K562 (cell line): ENCODE measurements around the gene WDR18. TPM values are rescaled to one million over a fixed set of nuclear protein-coding genes. Genes with fewer than 3 reads are reported as not detected.

Source experiments
- CBFA2T2 ChIP-seq: fragments of 450-650 bp; conservative IDR thresholded peaks from 2 replicates; pipeline ENCODE4 v1.6.1; 2017; ENCODE audit warnings: mild to moderate bottlenecking
- CBX1 ChIP-seq: sonication (generic); IDR thresholded peaks from 2 replicates; pipeline ENCODE4 v1.6.1; 2016; ENCODE audit warnings: antibody characterized with exemption, low read depth, mild to moderate bottlenecking
- FIP1L1 ChIP-seq: fragments of 200-400 bp; formaldehyde crosslinking; IDR thresholded peaks from 2 replicates; pipeline ENCODE4 v1.6.1; 2018; ENCODE audit warnings: mild to moderate bottlenecking, low read depth, low read length; ENCODE audit not compliant: poor library complexity, severe bottlenecking
- KLF16 ChIP-seq: IDR thresholded peaks from 2 replicates; pipeline ENCODE4 v1.6.1; 2016; ENCODE audit warnings: antibody characterized with exemption
- RNF219 ChIP-seq: fragments of 250-450 bp; sonication (Bioruptor Pico); IDR thresholded peaks from 2 replicates; pipeline ENCODE4 v1.5.0; 2022; ENCODE audit warnings: mild to moderate bottlenecking
- STAG1 ChIP-seq: sonication (generic); formaldehyde crosslinking; IDR thresholded peaks from 2 replicates; pipeline ENCODE4 v1.5.0; 2020; ENCODE audit warnings: missing genetic modification reagents, borderline replicate concordance
- ZBTB12 ChIP-seq: fragments of 250-450 bp; sonication (Bioruptor Pico); IDR thresholded peaks from 2 replicates; pipeline ENCODE4 v1.4.0; 2020
- ZBTB7A ChIP-seq: IDR thresholded peaks from 2 replicates; pipeline ENCODE4 v1.6.1; 2011; ENCODE audit warnings: low read depth, mild to moderate bottlenecking, low read length, moderate library complexity, borderline replicate concordance; ENCODE audit not compliant: control insufficient read depth
- ZFPM2 ChIP-seq: fragments of 250-450 bp; sonication (Bioruptor Pico); IDR thresholded peaks from 2 replicates; pipeline ENCODE4 v1.5.1; 2022; ENCODE audit warnings: mild to moderate bottlenecking
- ZKSCAN8 ChIP-seq: fragments of 200-800 bp; sonication (Bioruptor generic); IDR thresholded peaks from 2 replicates; pipeline ENCODE4 v1.6.1; 2016; ENCODE audit warnings: missing genetic modification characterization, missing compliant biosample characterization
- polyA plus RNA-seq, 8 experiments: library from polyadenylated mRNA; depleted of rRNA in 4 of 8; stranded (reverse) in 5 of 8; unstranded in 3 of 8; fragments of >200 nt; fragmentation: Nextera tagmentation in 2 of 8; fragmentation: Illumina TruSeq in 1 of 8; extraction: Ambion mirVana in 2 of 8; extraction: Trizol in 1 of 8; gene quantifications; 2 replicates each; pipeline versions ENCODE4 v1.2.1 to v1.2.3, GENCODE V29; 2011 to 2014; ENCODE audit warnings: inconsistent platforms in 1 of 8, missing spikeins in 1 of 8
- total RNA-seq, 7 experiments: library from RNA; depleted of rRNA in 6 of 7; stranded (reverse); fragments of >200 nt in 6 of 7; fragmentation: Illumina TruSeq in 2 of 7; extraction: Trizol in 2 of 7; gene quantifications; 2 replicates each; pipeline versions ENCODE4 v1.2.1 to v1.2.3, GENCODE V29; 2011 to 2021; ENCODE audit warnings: low replicate concordance in 1 of 7
- TF ChIP-seq, protein P1 (sequence below): fragments of 450-650 bp; IDR thresholded peaks from 2 replicates; pipeline ENCODE4 v1.6.1; 2018; ENCODE audit not compliant: partially characterized antibody
- TF ChIP-seq, protein P2 (sequence below): fragments of 450-650 bp; formaldehyde crosslinking; IDR thresholded peaks from 2 replicates; pipeline ENCODE4 v1.4.0; 2022; ENCODE audit warnings: mild to moderate bottlenecking, moderate library complexity
- TF ChIP-seq, protein P3 (sequence below), 3 experiments: fragments of 200-800 bp in 1 of 3; sonication (Bioruptor generic) in 1 of 3; sonication (generic) in 1 of 3; formaldehyde crosslinking in 1 of 3; IDR thresholded peaks; 2 replicates each; pipeline versions ENCODE4 v1.6.1 to v1.8.0; 2016 to 2022; ENCODE audit warnings: mild to moderate bottlenecking in 2 of 3, missing compliant biosample characterization in 2 of 3, missing genetic modification characterization in 2 of 3, missing genetic modification reagents in 1 of 3

The WDR18 gene
- total and polyA plus RNA-seq, 9 of the 15 experiments (the other 6 are each of a cell fraction or from before 2014, with no cell fraction given) = 0.65 to 181 (median 30.1) TPM

DNA sequence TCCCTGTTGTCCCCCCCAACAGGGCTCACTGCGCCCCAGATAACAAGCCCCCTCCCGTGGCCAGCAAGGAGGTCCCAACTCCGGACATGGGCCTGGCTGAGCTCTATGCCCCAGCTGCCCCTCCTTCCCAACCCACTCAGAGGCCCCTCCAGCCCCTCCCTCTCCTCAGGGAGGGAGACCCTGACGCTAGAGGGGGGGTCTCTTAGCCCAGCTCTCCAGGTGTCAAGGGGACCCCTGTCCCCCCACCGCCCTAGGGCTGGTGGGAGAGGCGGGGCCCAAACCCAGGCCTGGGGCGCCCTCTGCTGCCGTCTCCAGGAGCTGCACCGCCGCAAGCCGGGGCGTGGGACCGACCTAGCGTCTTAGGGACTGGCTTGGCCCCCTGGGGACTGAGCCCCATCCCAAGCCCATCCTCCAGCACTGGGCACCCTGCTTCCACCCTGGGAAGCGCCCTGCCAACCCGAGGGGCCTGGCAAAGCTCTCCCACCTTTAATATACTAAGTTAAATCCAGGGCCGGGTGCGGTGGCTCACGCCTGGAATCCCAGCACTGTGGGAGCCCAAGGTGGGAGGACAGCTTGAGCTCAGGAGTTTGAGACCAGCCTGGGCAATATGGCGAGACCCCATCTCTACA, 17.5 kb downstream of the WDR18 start (continued):
- TF ChIP-seq, protein P1, sequence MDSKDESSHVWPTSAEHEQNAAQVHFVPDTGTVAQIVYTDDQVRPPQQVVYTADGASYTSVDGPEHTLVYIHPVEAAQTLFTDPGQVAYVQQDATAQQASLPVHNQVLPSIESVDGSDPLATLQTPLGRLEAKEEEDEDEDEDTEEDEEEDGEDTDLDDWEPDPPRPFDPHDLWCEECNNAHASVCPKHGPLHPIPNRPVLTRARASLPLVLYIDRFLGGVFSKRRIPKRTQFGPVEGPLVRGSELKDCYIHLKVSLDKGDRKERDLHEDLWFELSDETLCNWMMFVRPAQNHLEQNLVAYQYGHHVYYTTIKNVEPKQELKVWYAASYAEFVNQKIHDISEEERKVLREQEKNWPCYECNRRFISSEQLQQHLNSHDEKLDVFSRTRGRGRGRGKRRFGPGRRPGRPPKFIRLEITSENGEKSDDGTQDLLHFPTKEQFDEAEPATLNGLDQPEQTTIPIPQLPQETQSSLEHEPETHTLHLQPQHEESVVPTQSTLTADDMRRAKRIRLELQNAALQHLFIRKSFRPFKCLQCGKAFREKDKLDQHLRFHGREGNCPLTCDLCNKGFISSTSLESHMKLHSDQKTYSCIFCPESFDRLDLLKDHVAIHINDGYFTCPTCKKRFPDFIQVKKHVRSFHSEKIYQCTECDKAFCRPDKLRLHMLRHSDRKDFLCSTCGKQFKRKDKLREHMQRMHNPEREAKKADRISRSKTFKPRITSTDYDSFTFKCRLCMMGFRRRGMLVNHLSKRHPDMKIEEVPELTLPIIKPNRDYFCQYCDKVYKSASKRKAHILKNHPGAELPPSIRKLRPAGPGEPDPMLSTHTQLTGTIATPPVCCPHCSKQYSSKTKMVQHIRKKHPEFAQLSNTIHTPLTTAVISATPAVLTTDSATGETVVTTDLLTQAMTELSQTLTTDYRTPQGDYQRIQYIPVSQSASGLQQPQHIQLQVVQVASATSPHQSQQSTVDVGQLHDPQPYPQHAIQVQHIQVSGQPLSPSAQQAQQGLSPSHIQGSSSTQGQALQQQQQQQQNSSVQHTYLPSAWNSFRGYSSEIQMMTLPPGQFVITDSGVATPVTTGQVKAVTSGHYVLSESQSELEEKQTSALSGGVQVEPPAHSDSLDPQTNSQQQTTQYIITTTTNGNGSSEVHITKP = peak; percentile 46
- TF ChIP-seq CBX1 = peak; percentile 33; the same call in 1 of the 2 replicates
- peak; percentile 77; the same call in 1 of the 2 replicates for TF ChIP-seq STAG1
- TF ChIP-seq, protein P2, sequence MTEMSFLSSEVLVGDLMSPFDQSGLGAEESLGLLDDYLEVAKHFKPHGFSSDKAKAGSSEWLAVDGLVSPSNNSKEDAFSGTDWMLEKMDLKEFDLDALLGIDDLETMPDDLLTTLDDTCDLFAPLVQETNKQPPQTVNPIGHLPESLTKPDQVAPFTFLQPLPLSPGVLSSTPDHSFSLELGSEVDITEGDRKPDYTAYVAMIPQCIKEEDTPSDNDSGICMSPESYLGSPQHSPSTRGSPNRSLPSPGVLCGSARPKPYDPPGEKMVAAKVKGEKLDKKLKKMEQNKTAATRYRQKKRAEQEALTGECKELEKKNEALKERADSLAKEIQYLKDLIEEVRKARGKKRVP (CRISPR knock-in tag) = peak; percentile 38; the same call in 1 of the 2 replicates
- TF ChIP-seq ZBTB12 (CRISPR knock-in tag) = 0 out of 2 replicates have a peak, but pooled peaks have one; percentile 14
- no peak for TF ChIP-seq ZFPM2 (CRISPR knock-in tag)
- TF ChIP-seq KLF16 = 0 out of 2 replicates have a peak, but pooled peaks have one; percentile 24
- no peak for TF ChIP-seq ZKSCAN8 (CRISPR knock-in tag)
- TF ChIP-seq RNF219 (CRISPR knock-in tag) = no peak
- TF ChIP-seq, protein P3, sequence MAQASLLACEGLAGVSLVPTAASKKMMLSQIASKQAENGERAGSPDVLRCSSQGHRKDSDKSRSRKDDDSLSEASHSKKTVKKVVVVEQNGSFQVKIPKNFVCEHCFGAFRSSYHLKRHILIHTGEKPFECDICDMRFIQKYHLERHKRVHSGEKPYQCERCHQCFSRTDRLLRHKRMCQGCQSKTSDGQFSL (CRISPR knock-in tag; IDR thresholded peaks at IDR 0.05) = peak; percentile 83
- TF ChIP-seq, protein P3 (tag; IDR thresholded peaks at IDR 0.05) = no peak
- peak; percentile 37 for TF ChIP-seq FIP1L1
- TF ChIP-seq CBFA2T2 = 0 out of 2 replicates have a peak, but pooled peaks have one; percentile 2
- peak; percentile 99 for TF ChIP-seq ZBTB7A
